Activated T-cell treated with anti-CD3 and anti-CD28 coated beads, Interleukin-2, amount 50 U/mL, for 4 hours (primary cell): ENCODE data around the gene GCLC. TPM values are rescaled to one million over a fixed set of nuclear protein-coding genes. Genes with fewer than 3 reads are reported as not detected.

Experiments used
- ATAC-seq, 2 donors: fragments of 200-7000 bp; cut with Tn5 transposase; one replicate each; pipeline ENCODE4 v1.10.0; 2021
- DNase-seq: peaks from one replicate; pipeline ENCODE4 v3.0.0-alpha.2; 2020
- H3K27me3 Mint-ChIP-seq: one replicate; pipeline ENCODE4 v1.8.0; 2021; ENCODE audit warnings: low read depth, mixed read lengths
- H3K36me3 Mint-ChIP-seq: one replicate; pipeline ENCODE4 v1.8.0; 2022; ENCODE audit warnings: mixed read lengths; ENCODE audit not compliant: insufficient read depth
- H3K4me1 Mint-ChIP-seq: one replicate; pipeline ENCODE4 v1.8.0; 2021; ENCODE audit warnings: low read depth, mixed read lengths
- H3K4me3 Mint-ChIP-seq: one replicate; pipeline ENCODE4 v1.8.0; 2021; ENCODE audit warnings: mild to moderate bottlenecking, moderate library complexity, mixed read lengths
- H3K9me3 Mint-ChIP-seq: one replicate; pipeline ENCODE4 v1.8.0; 2021; ENCODE audit warnings: mixed read lengths
- total RNA-seq, 3 donors: library from RNA; stranded (reverse); gene quantifications; one replicate each; pipeline ENCODE4 v1.2.1, GENCODE V29; 2021

GCLC gene
- total RNA-seq, 3 donors from 2014 or later: 31.8 to 36.8 (median 32.2) TPM

DNA sequence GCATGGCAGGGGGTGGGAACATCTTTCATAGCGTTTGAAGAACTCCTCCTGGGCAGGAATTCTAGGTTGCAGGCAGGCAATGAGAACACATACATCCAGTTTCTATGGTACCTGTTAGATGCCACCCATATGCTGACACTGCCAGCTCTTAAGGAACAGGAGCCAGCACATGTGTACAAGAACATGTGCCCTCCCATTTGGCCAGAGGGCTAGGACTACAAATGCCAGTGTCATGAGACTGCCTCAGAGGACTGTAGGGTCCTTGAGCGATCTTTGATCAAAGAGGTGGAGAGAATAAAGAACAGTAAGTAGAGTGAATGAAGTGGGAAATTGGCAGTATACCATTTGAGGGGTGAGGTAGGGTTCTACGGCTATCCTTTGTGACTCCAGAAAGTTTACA is 45.8 kb downstream of the GCLC start:
- Mint-ChIP-seq H3K4me3 (no peak overlapping the region), H3K9me3 (no peaks in the 10 kb centered on the region), H3K36me3 (peaks cover 18% of the 10 kb centered on the region), H3K27me3 (peaks cover 1% of the 10 kb centered on the region), H3K4me1 (peaks cover 3% of the 10 kb centered on the region)
- no peak for ATAC-seq
- no peak for DNase-seq

DNA sequence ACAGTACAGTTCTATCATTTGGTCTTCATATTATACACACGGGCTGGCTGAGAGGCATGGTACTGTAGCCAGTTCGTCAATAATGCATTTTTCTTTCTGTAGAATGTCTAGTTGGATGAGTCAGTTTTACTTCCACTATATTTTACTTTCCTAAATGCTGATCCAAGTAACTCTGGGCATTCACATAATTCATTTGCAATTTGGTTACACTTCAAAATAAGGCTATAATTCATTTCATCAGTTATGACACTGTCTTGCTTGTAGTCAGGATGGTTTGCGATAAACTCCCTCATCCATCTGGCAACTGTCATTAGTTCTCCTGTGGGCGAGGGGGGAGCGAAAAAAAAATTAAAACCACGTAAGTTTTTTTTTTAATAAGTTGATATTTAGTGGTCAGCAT is 46.3 kb downstream of the GCLC start:
- peaks cover 6% of the 10 kb centered on the region for H3K4me1 Mint-ChIP-seq
- peaks cover 18% of the 10 kb centered on the region for H3K36me3 Mint-ChIP-seq
- H3K4me3 Mint-ChIP-seq: no peak overlapping the region
- no peak for DNase-seq
- no peaks in the 10 kb centered on the region for H3K9me3 Mint-ChIP-seq
- no peak for ATAC-seq
- peaks cover 1% of the 10 kb centered on the region for H3K27me3 Mint-ChIP-seq

DNA sequence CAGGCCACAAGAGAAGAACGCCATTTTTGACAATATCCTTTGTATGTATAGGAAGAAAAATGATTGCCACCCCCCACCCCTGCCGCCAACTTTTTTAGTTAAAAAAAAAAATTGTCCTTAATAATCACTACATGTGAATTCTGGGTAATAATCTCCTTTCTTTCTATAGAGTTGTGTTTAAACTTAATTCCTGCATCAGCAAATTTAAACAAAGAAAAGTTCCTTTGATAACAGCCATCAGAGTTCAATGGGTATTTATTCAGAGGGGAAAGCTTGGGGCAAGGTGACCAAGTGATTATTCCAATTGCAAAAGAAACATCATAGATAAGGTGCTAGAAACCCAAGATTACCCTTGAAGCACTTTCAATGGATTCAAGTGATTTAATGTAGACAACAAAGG is 47.0 kb downstream of the GCLC start:
- Mint-ChIP-seq H3K9me3 (no peaks in the 10 kb centered on the region), H3K4me1 (peaks cover 12% of the 10 kb centered on the region), H3K27me3 (peaks cover 1% of the 10 kb centered on the region), H3K4me3 (no peak overlapping the region), H3K36me3 (peaks cover 13% of the 10 kb centered on the region)
- ATAC-seq (no peak), DNase-seq (no peak)

DNA sequence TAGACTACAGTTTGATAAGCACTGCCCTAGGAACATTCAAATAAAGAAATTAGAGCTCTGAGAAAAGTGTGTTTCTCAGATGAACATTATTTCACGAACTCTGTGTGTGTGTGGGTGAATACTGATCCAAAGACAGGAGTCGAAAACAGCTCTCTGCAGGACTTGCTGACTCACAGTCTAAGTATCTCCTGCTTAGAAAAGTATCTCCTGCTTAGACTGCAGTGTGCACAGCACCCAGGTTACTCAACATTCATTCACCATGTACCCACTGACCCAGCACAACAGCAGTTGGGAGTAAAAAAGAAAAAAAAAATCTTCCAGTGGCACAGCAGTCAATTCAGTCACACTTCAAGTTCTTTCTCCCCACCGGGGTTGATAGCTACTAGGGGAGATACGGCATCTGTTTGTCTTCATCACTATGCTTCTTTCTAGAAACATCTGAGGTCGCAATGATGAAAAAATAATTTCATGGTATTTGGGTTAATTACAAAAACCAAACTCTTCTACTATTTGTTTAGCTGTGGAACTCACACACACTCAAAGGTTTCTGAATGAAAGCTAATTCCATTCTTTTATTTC is 48.0 kb downstream of the GCLC start:
- H3K4me1 Mint-ChIP-seq: peaks cover 14% of the 10 kb centered on the region
- no peak overlapping the region for H3K4me3 Mint-ChIP-seq
- peaks cover 13% of the 10 kb centered on the region for H3K36me3 Mint-ChIP-seq
- H3K9me3 Mint-ChIP-seq: no peaks in the 10 kb centered on the region
- DNase-seq (no peak), ATAC-seq (no peak)
- H3K27me3 Mint-ChIP-seq: peaks cover 1% of the 10 kb centered on the region

- no peak overlapping the region for H3K4me3 Mint-ChIP-seq
- H3K36me3 Mint-ChIP-seq: peaks cover 10% of the 10 kb centered on the region
- no peak for DNase-seq
- peaks cover 14% of the 10 kb centered on the region for H3K4me1 Mint-ChIP-seq
- H3K9me3 Mint-ChIP-seq: no peaks in the 10 kb centered on the region
- no peak for ATAC-seq
- H3K27me3 Mint-ChIP-seq: peaks cover 5% of the 10 kb centered on the region
Observed at GRCh38 chr6:53495506-53496499, 49.1 kb downstream of the GCLC start.

GRCh38 chr6:53494076-53494475 is 50.8 kb downstream of the GCLC start:
- Mint-ChIP-seq H3K36me3 (peaks cover 9% of the 10 kb centered on the region), H3K27me3 (peaks cover 13% of the 10 kb centered on the region), H3K4me1 (peaks cover 14% of the 10 kb centered on the region), H3K4me3 (no peak overlapping the region), H3K9me3 (no peaks in the 10 kb centered on the region)
- no peak for ATAC-seq
- DNase-seq: no peak

DNA sequence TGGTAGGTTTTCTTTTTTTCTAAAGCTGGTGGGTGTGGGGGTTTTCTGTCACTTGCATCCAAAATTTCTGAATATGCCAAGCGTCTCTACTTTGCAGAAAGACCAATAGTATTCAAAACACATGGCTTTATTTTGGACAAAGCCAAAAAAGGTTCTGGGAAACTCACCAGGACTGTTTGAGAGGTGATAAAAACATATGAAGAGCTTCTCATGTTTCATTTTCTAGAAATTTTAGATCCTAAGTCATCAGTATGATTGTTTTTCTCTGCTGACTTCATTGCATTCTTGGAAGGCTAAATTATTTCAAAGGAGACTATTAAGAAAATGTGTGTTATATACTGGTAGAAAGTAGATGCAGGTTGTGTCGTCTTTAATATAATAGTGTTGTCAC is 51.3 kb downstream of the GCLC start:
- Mint-ChIP-seq H3K9me3 (no peaks in the 10 kb centered on the region), H3K27me3 (peaks cover 16% of the 10 kb centered on the region), H3K4me1 (peaks cover 14% of the 10 kb centered on the region), H3K36me3 (peaks cover 4% of the 10 kb centered on the region), H3K4me3 (no peak overlapping the region)
- DNase-seq: no peak
- ATAC-seq: no peak

GRCh38 chr6:53492860-53493634 is 51.9 kb downstream of the GCLC start:
- no peak for DNase-seq
- Mint-ChIP-seq H3K27me3 (peaks cover 17% of the 10 kb centered on the region), H3K4me3 (no peak overlapping the region), H3K36me3 (peaks cover 1% of the 10 kb centered on the region), H3K4me1 (peaks cover 14% of the 10 kb centered on the region), H3K9me3 (no peaks in the 10 kb centered on the region)
- peak; percentile 97 to 98 for ATAC-seq

DNA sequence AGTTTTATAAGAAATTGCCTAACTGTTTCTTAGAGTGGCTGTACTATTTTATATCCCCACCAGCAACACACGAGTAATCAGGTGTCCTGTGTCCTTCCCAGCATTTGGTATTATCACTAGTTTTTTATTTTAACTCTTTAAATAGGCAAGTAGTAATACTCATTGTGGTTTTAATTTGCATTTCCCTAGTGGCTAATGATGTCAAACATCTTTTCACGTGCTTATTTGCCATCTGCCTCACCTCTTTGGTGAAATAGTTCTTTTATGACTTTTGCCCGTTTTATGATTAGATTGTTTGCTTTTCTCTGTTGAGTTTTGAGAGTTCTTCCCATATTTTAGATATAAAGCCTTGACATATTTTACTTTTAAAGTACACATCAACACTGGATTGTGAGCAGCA is 57.8 kb downstream of the GCLC start:
- Mint-ChIP-seq H3K27me3 (peaks cover 39% of the 10 kb centered on the region), H3K4me3 (no peak overlapping the region)

GRCh38 chr6:53486679-53487078 is 58.2 kb downstream of the GCLC start:
- Mint-ChIP-seq H3K4me3 (no peak overlapping the region), H3K9me3 (no peaks in the 10 kb centered on the region), H3K4me1 (peaks cover 5% of the 10 kb centered on the region), H3K36me3 (no peaks in the 10 kb centered on the region), H3K27me3 (peaks cover 39% of the 10 kb centered on the region)
- DNase-seq (no peak), ATAC-seq (no peak)

More for the DNA sequence above, 57.8 kb downstream of the GCLC start:
- H3K9me3 Mint-ChIP-seq: no peaks in the 10 kb centered on the region
- DNase-seq (no peak), ATAC-seq (no peak)
- H3K4me1 Mint-ChIP-seq: peaks cover 2% of the 10 kb centered on the region
- H3K36me3 Mint-ChIP-seq: no peaks in the 10 kb centered on the region

- Mint-ChIP-seq H3K4me3 (no peak overlapping the region), H3K36me3 (no peaks in the 10 kb centered on the region), H3K4me1 (peaks cover 14% of the 10 kb centered on the region), H3K9me3 (no peaks in the 10 kb centered on the region), H3K27me3 (peaks cover 28% of the 10 kb centered on the region)
- peak; percentile 52 to 55 for ATAC-seq
- peak; percentile 71 for DNase-seq
Observed at GRCh38 chr6:53484476-53485280, 60.2 kb downstream of the GCLC start.

DNA sequence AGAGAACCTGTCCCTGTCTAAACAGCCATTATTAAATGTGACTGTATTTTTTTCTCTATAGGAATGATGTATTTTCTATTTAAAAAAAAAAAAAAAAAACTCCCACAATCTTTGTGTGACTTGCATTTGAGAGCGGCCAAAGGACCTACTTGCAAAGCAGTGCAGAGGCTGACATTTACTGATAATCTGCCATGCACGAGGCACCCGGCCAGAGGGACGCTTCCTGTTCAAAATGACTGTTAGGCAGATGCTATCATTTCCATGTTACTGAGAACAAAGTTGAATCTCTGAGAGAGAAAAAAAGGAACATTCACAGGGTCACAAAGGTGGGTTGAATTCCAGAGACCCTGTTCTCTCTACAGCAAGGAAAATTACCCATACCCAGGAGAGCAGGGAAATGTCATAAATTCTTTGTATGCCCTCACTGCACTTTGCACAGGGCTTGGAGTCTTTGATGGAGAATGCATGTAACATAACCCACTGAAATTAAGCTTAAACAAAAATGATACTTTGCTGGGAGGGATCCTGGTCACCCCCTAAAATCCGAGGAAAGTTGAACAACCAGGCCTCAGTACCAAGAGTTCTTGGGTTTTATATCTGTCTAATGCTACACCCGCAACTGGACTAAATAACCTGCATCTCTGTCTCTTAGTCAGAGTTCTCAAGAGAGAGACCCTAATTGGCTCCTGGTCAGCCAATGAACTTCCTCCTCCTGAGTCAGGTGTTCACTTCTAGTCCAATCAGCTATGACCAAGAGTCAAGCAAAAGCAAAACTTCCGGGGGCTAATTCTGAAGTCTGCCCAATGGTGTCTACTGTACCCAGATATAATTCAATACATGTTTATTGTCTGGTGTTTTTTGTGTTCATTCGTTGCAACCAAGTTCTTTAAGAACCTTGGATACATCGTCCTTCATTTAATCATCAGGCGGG is 61.2 kb downstream of the GCLC start:
- Mint-ChIP-seq H3K4me1 (peaks cover 14% of the 10 kb centered on the region), H3K4me3 (no peak overlapping the region), H3K27me3 (peaks cover 25% of the 10 kb centered on the region), H3K36me3 (no peaks in the 10 kb centered on the region), H3K9me3 (no peaks in the 10 kb centered on the region)
- DNase-seq (no peak), ATAC-seq (peak in 1 of 2 donors; percentile 32)

DNA sequence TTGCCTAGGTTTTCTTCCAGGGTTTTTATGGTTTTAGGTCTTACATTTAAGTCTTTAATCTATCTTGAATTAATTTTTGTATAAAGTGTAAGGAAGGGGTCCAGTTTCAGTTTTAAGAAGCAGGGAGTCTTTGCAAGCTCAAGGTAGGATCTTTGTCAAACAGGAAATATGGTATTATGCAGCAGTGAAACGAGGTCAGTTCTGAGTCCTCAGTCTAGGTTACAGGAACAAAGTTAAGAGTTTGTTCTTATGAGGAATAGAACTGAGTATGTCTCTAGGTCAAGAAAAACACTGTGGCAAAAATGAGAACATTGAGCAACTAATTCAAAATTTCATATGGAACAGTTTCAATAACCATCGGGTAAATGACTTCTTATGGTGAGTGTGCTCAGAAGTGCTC is 63.6 kb downstream of the GCLC start:
- DNase-seq (no peak), ATAC-seq (no peak)
- no peak overlapping the region for H3K4me3 Mint-ChIP-seq
- no peaks in the 10 kb centered on the region for H3K36me3 Mint-ChIP-seq
- H3K4me1 Mint-ChIP-seq: peaks cover 14% of the 10 kb centered on the region
- peaks cover 8% of the 10 kb centered on the region for H3K27me3 Mint-ChIP-seq
- no peaks in the 10 kb centered on the region for H3K9me3 Mint-ChIP-seq
